HUES48 (cell line): ENCODE data around the gene ZBED5.

Source experiments
- H3K27ac ChIP-seq: one replicate; pipeline ENCODE4 v1.7.0; 2013; ENCODE audit warnings: low read depth, low read length, inconsistent platforms
- H3K27me3 ChIP-seq: 2 replicates; pipeline ENCODE4 v1.6.1; 2013; ENCODE audit warnings: mild to moderate bottlenecking, low read length; ENCODE audit not compliant: control insufficient read depth, insufficient read depth
- H3K36me3 ChIP-seq: 2 replicates; pipeline ENCODE4 v1.6.1; 2013; ENCODE audit warnings: low read length; ENCODE audit not compliant: control insufficient read depth, insufficient read depth
- H3K4me1 ChIP-seq: 2 replicates; pipeline ENCODE4 v1.6.1; 2013; ENCODE audit warnings: mild to moderate bottlenecking, low read length; ENCODE audit not compliant: control insufficient read depth, insufficient read depth
- H3K4me3 ChIP-seq: 2 replicates; pipeline ENCODE4 v1.5.1; 2013; ENCODE audit warnings: mild to moderate bottlenecking, low read depth, low read length
- H3K9ac ChIP-seq: 2 replicates; pipeline ENCODE4 v1.6.1; 2013; ENCODE audit warnings: mild to moderate bottlenecking, low read depth, low read length, moderate library complexity
- H3K9me3 ChIP-seq: 2 replicates; pipeline ENCODE4 v1.6.1; 2013; ENCODE audit warnings: low read length; ENCODE audit not compliant: control insufficient read depth, insufficient read depth

Gene ZBED5

DNA sequence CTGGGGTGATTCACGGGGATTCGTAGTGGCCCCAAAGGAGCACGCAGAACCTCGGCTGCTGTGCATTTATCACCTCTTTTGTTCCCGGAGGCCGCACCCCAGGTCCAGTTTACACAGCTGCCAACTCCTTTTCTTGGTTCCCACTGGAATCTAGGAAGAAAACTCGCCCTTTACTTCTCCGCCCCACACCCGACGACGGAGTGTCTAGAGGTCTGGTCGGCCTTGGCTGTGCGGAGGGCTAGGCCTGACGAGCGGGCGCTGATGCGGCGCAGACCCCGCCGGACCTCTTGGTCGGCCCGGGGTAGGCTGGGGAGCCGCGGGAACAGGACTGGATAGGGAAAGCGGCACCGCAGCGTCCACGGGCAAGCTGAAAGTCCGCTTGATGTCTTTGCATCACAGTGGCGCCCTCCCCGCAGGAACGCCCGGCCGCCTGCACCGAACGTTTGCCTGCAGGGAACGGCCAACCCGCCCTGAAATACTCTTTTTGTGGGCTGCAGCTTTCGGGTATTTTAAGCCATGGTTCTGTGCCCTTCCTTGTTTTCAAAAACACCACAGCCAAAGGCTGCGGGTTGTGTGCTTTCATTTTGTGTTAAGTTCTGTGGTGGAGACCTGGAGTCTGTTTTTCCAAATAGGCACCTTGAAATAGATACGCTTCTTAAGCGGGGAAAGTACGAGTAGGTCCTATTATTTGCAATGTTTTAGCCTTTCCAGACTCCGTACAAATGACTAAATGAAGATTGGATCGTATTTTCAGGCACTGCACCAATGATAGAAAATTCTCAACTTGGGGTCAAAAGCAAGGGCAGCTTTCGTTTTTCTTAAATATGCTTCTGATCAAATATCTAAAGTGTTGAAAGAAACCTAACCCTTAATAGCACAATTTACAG, 829 bp upstream of the ZBED5 start:
- peak overlapping the region; percentile 74 for H3K9ac ChIP-seq
- no peaks in the 10 kb centered on the region for H3K9me3 ChIP-seq
- H3K4me1 ChIP-seq = peaks cover 8% of the 10 kb centered on the region; the same call in 1 of the 2 replicates
- no peaks in the 10 kb centered on the region for H3K27me3 ChIP-seq
- peak overlapping the region; percentile 90 for H3K4me3 ChIP-seq
- H3K36me3 ChIP-seq = peaks cover 24% of the 10 kb centered on the region
- peak overlapping the region; percentile 96 for H3K27ac ChIP-seq

DNA sequence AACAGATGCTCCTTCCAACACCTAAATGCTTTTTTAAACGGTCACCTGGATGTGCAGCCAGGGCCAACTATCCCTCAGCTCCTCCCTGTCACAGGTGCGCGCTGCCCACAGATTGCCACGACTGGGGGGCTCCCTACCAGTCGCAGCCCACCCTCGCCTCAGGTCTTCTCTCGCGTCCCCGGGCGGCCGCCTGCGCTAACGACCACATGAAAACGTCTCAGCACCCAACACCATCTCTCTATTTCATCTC, 469 bp downstream of the ZBED5 start:
- peaks cover 37% of the 10 kb centered on the region for H3K36me3 ChIP-seq
- peak overlapping the region; percentile 90 for H3K9ac ChIP-seq
- H3K4me1 ChIP-seq = peaks cover 8% of the 10 kb centered on the region; the same call in 1 of the 2 replicates
- peak overlapping the region; percentile 90 for H3K4me3 ChIP-seq
- H3K9me3 ChIP-seq = no peaks in the 10 kb centered on the region
- H3K27ac ChIP-seq = peak overlapping the region; percentile 96
- H3K27me3 ChIP-seq = no peaks in the 10 kb centered on the region

DNA sequence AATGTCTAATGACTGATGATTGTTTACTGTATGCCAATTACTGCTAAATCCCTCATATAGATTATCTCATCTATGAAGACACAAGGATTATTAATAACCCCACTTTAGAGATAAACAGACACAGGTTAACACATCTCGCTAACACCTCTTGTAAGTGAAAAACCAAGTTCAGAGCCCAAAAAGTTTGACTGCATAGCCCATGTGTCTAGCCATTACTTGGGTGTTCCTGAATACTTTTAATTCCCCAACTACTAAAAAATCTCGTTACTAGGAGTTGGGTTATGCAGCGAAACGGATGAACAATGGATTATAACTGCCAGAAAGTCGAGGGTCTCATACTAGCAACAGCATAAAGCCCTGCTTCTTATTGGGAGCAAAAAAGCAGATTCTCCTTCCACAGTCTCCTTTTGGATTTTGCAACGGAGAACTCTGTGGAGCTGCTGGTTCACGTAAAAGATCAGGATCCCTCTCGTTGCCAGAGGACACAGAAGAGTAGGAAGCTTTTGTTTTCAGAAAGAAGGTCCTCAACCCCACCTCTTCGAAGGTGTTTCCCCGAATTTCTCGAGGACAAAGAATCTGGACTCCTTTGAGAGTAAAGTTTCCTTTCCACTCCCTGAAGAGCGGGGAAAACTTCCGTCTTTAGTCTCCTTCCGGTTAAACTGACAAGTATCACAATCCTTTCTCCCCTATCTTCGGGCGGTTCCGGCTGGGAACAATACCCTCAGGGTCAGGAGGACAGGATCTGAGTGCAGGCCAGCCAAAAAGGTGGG, 979 bp downstream of the ZBED5 start:
- Histone ChIP-seq H3K9me3 (no peaks in the 10 kb centered on the region), H3K27ac (peak overlapping the region; percentile 96), H3K4me1 (peaks cover 8% of the 10 kb centered on the region; the same call in 1 of the 2 replicates), H3K4me3 (peak overlapping the region; percentile 90), H3K9ac (peak overlapping the region; percentile 90), H3K36me3 (peaks cover 42% of the 10 kb centered on the region), H3K27me3 (no peaks in the 10 kb centered on the region)

DNA sequence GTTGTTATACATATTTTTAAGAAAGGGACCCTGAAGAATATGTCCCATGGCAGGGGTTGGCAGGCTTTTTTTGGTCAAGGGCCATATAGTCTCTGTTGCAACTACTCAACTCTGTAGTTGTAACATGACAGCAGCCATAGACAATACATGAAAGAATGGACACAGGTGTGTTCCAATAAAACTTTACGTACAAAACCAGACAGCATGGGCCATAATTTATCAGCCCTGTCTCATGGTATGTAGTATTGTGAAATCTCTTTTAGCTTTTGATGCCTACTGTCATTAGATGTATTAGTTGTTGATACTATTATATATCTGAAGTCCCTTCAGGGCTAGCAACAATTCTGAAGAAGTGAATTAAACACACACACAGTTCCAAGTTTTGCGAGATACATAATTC, 2.6 kb downstream of the ZBED5 start:
- H3K4me1 ChIP-seq = peaks cover 8% of the 10 kb centered on the region; the same call in 1 of the 2 replicates
- H3K4me3 ChIP-seq = no peak overlapping the region
- no peaks in the 10 kb centered on the region for H3K27me3 ChIP-seq
- H3K9me3 ChIP-seq = no peaks in the 10 kb centered on the region
- no peak overlapping the region for H3K9ac ChIP-seq
- H3K27ac ChIP-seq = no peak overlapping the region
- peaks cover 44% of the 10 kb centered on the region for H3K36me3 ChIP-seq

DNA sequence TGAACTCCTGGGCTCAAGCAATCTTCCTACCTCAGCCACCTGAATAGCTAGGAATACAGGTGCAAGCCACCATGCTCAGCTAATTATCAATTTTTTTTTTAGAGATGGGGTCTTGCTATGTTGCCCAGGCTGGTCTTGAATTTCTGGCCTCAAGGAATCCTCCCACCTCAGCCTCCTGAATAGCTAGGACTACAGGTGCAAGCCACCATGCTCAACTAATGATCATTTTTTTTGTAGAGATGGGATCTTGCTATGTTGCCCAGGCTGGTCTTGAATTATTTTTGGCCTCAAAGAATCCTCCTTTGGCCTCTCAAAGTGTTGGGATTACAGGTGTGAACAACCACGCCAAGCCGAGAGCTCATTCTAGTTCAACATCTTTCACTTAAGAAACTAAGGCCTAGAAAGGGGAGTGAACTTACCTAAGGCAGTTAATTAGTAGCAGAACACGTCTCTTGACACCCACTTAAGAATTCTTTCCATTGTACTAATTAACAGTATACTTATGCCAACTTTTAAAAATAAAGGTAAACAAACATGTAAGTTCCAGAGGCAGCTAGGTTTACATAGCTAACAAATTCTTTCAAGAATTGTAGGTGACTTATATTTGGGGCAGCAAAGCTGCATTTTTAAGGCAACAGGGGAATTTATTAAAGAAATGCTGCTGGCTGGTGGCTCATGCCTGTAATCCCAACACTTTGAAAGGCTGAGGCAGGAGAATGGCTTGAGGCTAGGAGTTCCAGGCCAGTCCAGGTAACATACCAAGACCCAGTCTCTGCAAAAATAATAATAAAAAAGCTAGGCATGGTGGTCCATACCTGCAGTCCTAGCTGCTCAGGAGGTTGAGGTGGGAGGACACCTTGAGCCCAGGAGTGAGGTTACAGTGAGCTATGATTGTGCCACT, 9.6 kb downstream of the ZBED5 start:
- Histone ChIP-seq H3K4me3 (no peak overlapping the region), H3K9me3 (no peaks in the 10 kb centered on the region), H3K36me3 (peaks cover 15% of the 10 kb centered on the region), H3K9ac (no peak overlapping the region), H3K4me1 (peaks cover 7% of the 10 kb centered on the region; the same call in 1 of the 2 replicates), H3K27me3 (no peaks in the 10 kb centered on the region), H3K27ac (no peak overlapping the region)

DNA sequence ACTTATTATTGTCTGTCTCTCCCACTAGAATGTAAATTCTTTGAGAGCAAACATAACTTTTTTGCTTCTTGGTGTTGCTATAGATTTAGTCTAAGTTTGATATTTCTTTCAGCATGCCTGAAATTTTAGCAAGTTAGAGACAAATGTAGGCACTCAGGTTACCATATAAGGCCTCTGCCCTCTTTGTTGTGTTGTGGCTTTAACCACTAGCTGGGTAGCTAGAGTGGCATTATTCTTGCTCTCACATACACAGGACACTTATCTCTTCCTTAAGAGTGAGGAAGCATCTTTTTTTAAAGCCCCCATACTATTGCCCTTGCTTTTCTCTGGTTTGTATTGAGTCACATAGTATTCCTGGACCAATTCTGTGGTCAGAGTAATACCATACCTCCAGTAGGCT, 11.2 kb downstream of the ZBED5 start:
- Histone ChIP-seq H3K27ac (no peak overlapping the region), H3K36me3 (no peaks in the 10 kb centered on the region), H3K4me3 (no peak overlapping the region), H3K9ac (no peak overlapping the region), H3K4me1 (peaks cover 7% of the 10 kb centered on the region; the same call in 1 of the 2 replicates), H3K9me3 (no peaks in the 10 kb centered on the region), H3K27me3 (no peaks in the 10 kb centered on the region)

DNA sequence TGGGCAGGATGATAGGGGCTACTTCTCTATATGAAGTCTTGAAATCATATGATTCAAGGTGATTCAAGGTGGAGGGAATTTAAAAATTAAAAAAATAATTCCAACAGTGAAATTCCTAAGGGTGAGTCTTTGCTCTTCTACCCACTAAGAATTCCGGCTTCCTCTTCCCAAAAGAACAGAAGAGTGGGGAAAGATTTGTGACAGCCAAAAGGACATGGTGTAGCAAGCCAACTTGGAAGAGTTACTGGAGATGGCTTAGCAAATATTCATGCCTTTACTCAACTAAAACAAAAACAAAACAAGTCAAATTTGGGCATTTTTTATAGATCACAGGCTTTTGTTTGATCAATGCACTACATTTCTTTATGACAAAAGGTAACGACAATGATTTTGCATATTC, 12.3 kb downstream of the ZBED5 start:
- no peak overlapping the region for H3K27ac ChIP-seq
- H3K27me3 ChIP-seq = no peaks in the 10 kb centered on the region
- H3K4me3 ChIP-seq = no peak overlapping the region
- H3K4me1 ChIP-seq = peaks cover 7% of the 10 kb centered on the region; the same call in 1 of the 2 replicates
- H3K36me3 ChIP-seq = no peaks in the 10 kb centered on the region
- H3K9ac ChIP-seq = no peak overlapping the region
- H3K9me3 ChIP-seq = no peaks in the 10 kb centered on the region

DNA sequence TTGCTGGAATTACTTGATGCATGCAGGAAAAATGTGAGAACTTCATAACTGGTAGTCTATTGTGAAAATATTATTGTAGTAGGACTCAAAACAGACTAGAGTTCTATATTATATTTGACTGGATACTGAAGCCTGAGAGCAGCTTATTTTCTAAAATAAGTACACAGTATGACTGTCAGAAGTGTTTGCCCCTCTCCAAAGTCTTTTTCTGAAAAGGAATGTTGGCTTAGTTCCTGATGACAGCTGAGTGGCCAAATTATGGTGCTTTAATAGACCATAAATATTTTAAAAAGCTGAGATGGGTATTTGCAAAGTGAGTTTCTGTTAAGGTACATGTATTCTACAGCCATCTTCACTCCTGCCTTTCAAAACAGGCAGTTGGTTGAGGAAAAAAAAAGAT, 13.1 kb downstream of the ZBED5 start:
- H3K36me3 ChIP-seq = no peaks in the 10 kb centered on the region
- H3K27ac ChIP-seq = no peak overlapping the region
- H3K4me3 ChIP-seq = no peak overlapping the region
- peaks cover 7% of the 10 kb centered on the region; the same call in 1 of the 2 replicates for H3K4me1 ChIP-seq
- no peaks in the 10 kb centered on the region for H3K27me3 ChIP-seq
- H3K9ac ChIP-seq = no peak overlapping the region
- no peaks in the 10 kb centered on the region for H3K9me3 ChIP-seq

DNA sequence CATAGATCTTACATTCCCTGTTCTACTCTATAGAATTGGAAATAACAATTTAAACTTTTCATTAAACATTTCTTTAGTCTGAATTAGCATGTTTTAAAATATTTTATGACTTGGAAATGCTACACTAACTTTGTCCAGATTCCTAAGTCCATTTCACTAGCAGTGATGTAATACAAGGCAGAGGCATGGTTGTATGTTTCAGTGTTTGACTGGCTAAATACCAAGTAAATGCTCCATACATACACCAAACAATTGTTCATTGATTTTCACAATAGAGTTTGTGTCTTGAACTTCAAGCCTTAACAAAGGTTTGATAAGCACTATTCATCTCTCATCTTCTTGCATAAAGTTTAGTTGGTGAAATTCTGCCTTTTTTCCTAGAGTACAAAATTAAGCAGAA, 13.5 kb downstream of the ZBED5 start:
- Histone ChIP-seq H3K36me3 (no peaks in the 10 kb centered on the region), H3K9ac (no peak overlapping the region), H3K9me3 (no peaks in the 10 kb centered on the region), H3K4me3 (no peak overlapping the region), H3K27ac (no peak overlapping the region), H3K27me3 (no peaks in the 10 kb centered on the region), H3K4me1 (peaks cover 7% of the 10 kb centered on the region; the same call in 1 of the 2 replicates)

DNA sequence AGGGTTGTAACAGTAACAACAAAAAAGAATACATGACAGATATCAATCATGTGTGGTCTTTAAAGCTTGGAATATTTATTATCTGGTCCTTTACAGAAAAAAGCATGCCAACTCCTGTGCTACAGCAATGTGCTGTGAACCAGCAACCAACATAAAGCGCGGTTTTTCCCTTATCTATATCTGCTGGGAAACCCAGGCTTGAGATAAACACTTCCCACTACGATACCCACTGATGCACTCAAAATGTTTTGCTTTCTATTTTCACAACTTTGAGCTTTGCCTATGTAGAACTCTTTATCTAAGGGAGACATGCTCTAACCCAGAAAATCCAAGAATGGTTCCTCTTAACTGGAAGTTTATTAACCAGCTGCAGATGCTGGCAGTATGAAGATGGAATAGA, 19.0 kb downstream of the ZBED5 start:
- H3K36me3 ChIP-seq = no peaks in the 10 kb centered on the region
- no peak overlapping the region for H3K9ac ChIP-seq
- H3K27me3 ChIP-seq = no peaks in the 10 kb centered on the region
- no peaks in the 10 kb centered on the region for H3K4me1 ChIP-seq
- H3K27ac ChIP-seq = no peak overlapping the region
- H3K4me3 ChIP-seq = no peak overlapping the region
- H3K9me3 ChIP-seq = no peaks in the 10 kb centered on the region
